Progenitor cell of endocrine pancreas (in vitro differentiated cells): ENCODE results near the gene ABCA4. TPM values are rescaled to one million over a fixed set of nuclear protein-coding genes. Genes with fewer than 3 reads are reported as not detected.
"Not testable (repeated sequence)": the region's sequence is repeated elsewhere in the genome, so short reads cannot be mapped to it uniquely, and the experiment has no call there.

Source experiments
- DNase-seq: peaks from one replicate; pipeline ENCODE4 v3.0.0; 2021; ENCODE audit warnings: low spot score; ENCODE audit not compliant: unreplicated experiment
- H3K27ac Mint-ChIP-seq: 2 replicates; pipeline ENCODE4 v1.8.0; 2021; ENCODE audit warnings: mild to moderate bottlenecking, moderate library complexity, mixed read lengths
- H3K27me3 Mint-ChIP-seq: 2 replicates; pipeline ENCODE4 v1.8.0; 2021; ENCODE audit warnings: mixed read lengths
- H3K36me3 Mint-ChIP-seq: 2 replicates; pipeline ENCODE4 v1.8.0; 2022; ENCODE audit warnings: mixed read lengths; ENCODE audit not compliant: insufficient read depth
- H3K4me1 Mint-ChIP-seq: 2 replicates; pipeline ENCODE4 v1.8.0; 2021; ENCODE audit warnings: low read depth, mixed read lengths
- H3K4me3 Mint-ChIP-seq: 2 replicates; pipeline ENCODE4 v1.8.0; 2021; ENCODE audit warnings: low read depth, mild to moderate bottlenecking, moderate library complexity, mixed read lengths
- H3K9me3 Mint-ChIP-seq: 2 replicates; pipeline ENCODE4 v1.8.0; 2021; ENCODE audit warnings: low read depth, mixed read lengths
- CTCF ChIP-seq: fragments of 200-600 bp; sonication (generic); IDR thresholded peaks from one replicate; pipeline ENCODE4 v1.5.0; 2021; ENCODE audit warnings: antibody characterized with exemption, mild to moderate bottlenecking; ENCODE audit not compliant: unreplicated experiment
- long read RNA-seq: library from polyadenylated mRNA; unstranded; transcript quantifications from one replicate; pipeline ENCODE4 v2.0.0, GENCODE V29; 2020
- total RNA-seq: library from RNA; stranded (reverse); gene quantifications from 2 replicates; pipeline ENCODE4 v1.2.1, GENCODE V29; 2021

Gene ABCA4
- total RNA-seq: 0.86 and 2.0 TPM in 2 replicates
- long read RNA-seq, partial matches to known transcripts: 2 of 2 reads
- long read RNA-seq, other reads (novel, unspliced or antisense): 0 of 2 reads

DNA sequence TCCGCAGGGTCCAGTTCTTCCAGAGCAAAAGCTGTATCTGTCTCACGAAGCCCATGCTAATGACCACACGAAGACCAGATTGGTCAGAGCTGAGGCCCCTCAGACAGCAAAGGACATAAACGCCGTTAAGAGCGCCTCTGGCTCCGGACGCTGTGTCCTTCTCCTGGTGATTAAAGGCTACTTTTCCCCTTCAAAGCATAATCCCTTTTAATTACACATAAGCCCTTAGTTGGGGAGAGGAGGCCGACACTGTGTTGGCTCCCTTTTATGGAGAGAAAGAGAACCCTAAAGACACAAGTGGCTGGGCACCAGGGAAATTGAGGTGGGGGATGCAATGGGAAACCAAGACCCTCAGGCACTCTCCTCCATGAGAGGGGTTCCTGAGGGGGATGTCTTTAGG lies at the start of gene ABCA4:
Gene ABCA4 (minus strand): TSS at position 158 of the 400 bp plus-strand sequence. CDS start 103 bp downstream, at position 55.
- H3K4me3 Mint-ChIP-seq: peak within 1 kb of the TSS; percentile 47
- peak within 1 kb of the TSS; percentile 18 for H3K27ac Mint-ChIP-seq
- peaks cover 47% of the 10 kb centered on the region for H3K4me1 Mint-ChIP-seq
- no peaks in the 10 kb centered on the region for H3K9me3 Mint-ChIP-seq
- no peak for TF ChIP-seq CTCF
- H3K27me3 Mint-ChIP-seq: no peaks in the 10 kb centered on the region
- DNase-seq: no peak
- H3K36me3 Mint-ChIP-seq: no peaks in the 10 kb centered on the region

GRCh38 chr1:94169126-94169525 lies 48.2 kb upstream of the ABCA4 start:
- H3K27ac Mint-ChIP-seq: no peak overlapping the region
- no peaks in the 10 kb centered on the region for H3K27me3 Mint-ChIP-seq
- no peak overlapping the region for H3K4me3 Mint-ChIP-seq
- DNase-seq: no peak
- no peak for TF ChIP-seq CTCF
- peaks cover 5% of the 10 kb centered on the region for H3K36me3 Mint-ChIP-seq
- no peaks in the 10 kb centered on the region for H3K4me1 Mint-ChIP-seq
- H3K9me3 Mint-ChIP-seq: peaks cover 5% of the 10 kb centered on the region

DNA sequence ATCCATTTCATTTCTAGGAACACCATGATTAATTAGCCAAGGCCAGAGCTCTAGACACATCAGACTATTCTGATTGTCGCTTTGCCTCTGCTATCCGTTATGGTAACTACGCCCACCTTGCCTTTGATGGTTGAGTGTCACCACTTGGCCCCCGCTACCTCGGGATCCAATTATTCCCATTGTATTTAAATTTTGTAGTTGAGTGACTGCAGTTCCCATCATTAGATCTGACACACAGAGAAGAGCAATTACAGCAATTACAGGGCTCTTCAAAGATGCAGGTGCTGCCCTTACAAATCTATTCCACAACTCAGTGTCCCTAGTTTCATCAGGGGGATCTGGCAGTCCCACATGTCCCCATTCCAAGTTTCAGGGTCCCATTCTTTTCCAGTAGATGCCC lies 44.9 kb upstream of the ABCA4 start:
- TF ChIP-seq CTCF: no peak
- peaks cover 3% of the 10 kb centered on the region for H3K36me3 Mint-ChIP-seq

GRCh38 chr1:94164885-94165284 lies 43.9 kb upstream of the ABCA4 start:
- not testable (repeated sequence) for H3K36me3 Mint-ChIP-seq, H3K4me3 Mint-ChIP-seq, H3K27me3 Mint-ChIP-seq, H3K27ac Mint-ChIP-seq, H3K4me1 Mint-ChIP-seq, DNase-seq
- peaks cover 14% of the 10 kb centered on the region for H3K9me3 Mint-ChIP-seq

More for the DNA sequence above, 44.9 kb upstream of the ABCA4 start:
- Mint-ChIP-seq H3K4me1 (no peaks in the 10 kb centered on the region), H3K4me3 (no peak overlapping the region), H3K27me3 (no peaks in the 10 kb centered on the region), H3K27ac (no peak overlapping the region), H3K9me3 (peaks cover 14% of the 10 kb centered on the region)
- no peak for DNase-seq

- not testable (repeated sequence) for H3K36me3 Mint-ChIP-seq, H3K27ac Mint-ChIP-seq, H3K4me1 Mint-ChIP-seq, H3K27me3 Mint-ChIP-seq, DNase-seq, H3K4me3 Mint-ChIP-seq
- H3K9me3 Mint-ChIP-seq: peaks cover 14% of the 10 kb centered on the region
Observed at GRCh38 chr1:94164121-94164520, 43.2 kb upstream of the ABCA4 start.

GRCh38 chr1:94163249-94163648 lies 42.3 kb upstream of the ABCA4 start:
- not testable (repeated sequence) for DNase-seq, H3K4me3 Mint-ChIP-seq, H3K4me1 Mint-ChIP-seq, H3K27ac Mint-ChIP-seq, H3K27me3 Mint-ChIP-seq, H3K36me3 Mint-ChIP-seq
- H3K9me3 Mint-ChIP-seq: peaks cover 14% of the 10 kb centered on the region

DNA sequence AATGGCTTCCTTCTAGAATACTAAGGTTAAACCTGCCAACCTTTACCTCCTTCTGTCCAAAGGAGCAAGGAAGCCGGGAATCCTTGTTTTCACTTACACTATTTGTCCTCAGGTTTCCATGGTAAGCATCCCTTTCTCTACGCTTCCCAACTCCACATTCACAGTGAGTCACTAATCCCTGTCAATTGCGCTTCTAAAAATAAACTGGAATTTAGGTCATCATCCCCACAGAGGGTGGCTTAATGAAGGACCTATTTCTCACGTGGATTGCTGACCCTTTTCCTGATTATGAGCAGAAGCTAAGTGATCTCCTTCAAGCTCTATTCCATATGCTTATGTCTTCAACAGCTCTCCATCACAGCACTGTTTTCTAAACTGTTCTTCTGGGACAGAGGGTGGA lies 39.9 kb upstream of the ABCA4 start:
- Mint-ChIP-seq H3K9me3 (peaks cover 16% of the 10 kb centered on the region), H3K27me3 (no peaks in the 10 kb centered on the region), H3K4me1 (no peaks in the 10 kb centered on the region), H3K36me3 (no peaks in the 10 kb centered on the region), H3K27ac (no peak overlapping the region), H3K4me3 (no peak overlapping the region)
- TF ChIP-seq CTCF: no peak
- DNase-seq: no peak
